Measurements from ENCODE around the gene CCDC66. TPM values are rescaled to one million over a fixed set of nuclear protein-coding genes. Genes with fewer than 3 reads are reported as not detected.

Gene CCDC66
- total and polyA plus RNA-seq, 2 donors (not counting 1 experiment from before 2014, with no cell fraction given), result 12.3 to 53.7 TPM

- ChIA-PET CTCF (interaction anchor here (0.9 kb wide), 1 partner anchor 8 kb away, joined by 4 read pairs; no protein-coding TSS in a partner anchor), POLR2A (no interaction called here)
- intact Hi-C loops (cut with micrococcal nuclease), result no loop called here
- no peak overlapping the region for H3K27ac ChIP-seq (ENCODE audit: low read length in 2 of 2)
- H3K4me1 Mint-ChIP-seq, result no peaks in the 10 kb centered on the region
- H3K4me3 ChIP-seq (ENCODE audit: control extremely low read depth in 1 of 5, extremely low read depth in 1 of 5, insufficient read depth in 1 of 5, low read depth in 2 of 5, low read length in 4 of 5), result no peak overlapping the region
- H2AFZ ChIP-seq (ENCODE audit: insufficient read depth, low read depth, low read length, poor library complexity, severe bottlenecking), result no peak overlapping the region
- H3K4me2 ChIP-seq (replicated peaks; ENCODE audit: low read depth, low read length, poor library complexity, severe bottlenecking), result no peak overlapping the region
- no peak overlapping the region for H3K27ac Mint-ChIP-seq
- TF ChIP-seq EZH2 (IDR thresholded peaks at IDR 0.05; ENCODE audit: borderline replicate concordance, insufficient read depth, low read depth, low read length, poor library complexity, severe bottlenecking) (no peak), CTCF (IDR thresholded peaks at IDR 0.05) (no peak)
- H4K20me1 ChIP-seq (ENCODE audit: control insufficient read depth, insufficient read depth, low read length, poor library complexity, severe bottlenecking), result no peaks in the 10 kb centered on the region
- no peak overlapping the region for H3K9ac ChIP-seq (ENCODE audit: low read length)
- H3K36me3 ChIP-seq (replicated peaks in 1 of 2; ENCODE audit: control extremely low read depth in 1 of 2, control insufficient read depth in 1 of 2, extremely low read depth in 1 of 2, insufficient read depth in 2 of 2, low read length in 1 of 2), result peaks cover 18 to 60% of the 10 kb centered on the region in 2 experiments
- H3K9me3 Mint-ChIP-seq (ENCODE audit: insufficient read depth), result no peaks in the 10 kb centered on the region
- no peaks in the 10 kb centered on the region for H3K27me3 Mint-ChIP-seq
- no peaks in the 10 kb centered on the region for H3K79me2 ChIP-seq (ENCODE audit: control insufficient read depth, insufficient read depth, low read length)
- ATAC-seq (ENCODE audit: low read depth), result no peak
- no peaks in the 10 kb centered on the region for H3K27me3 ChIP-seq (replicated peaks in 1 of 4; ENCODE audit: control extremely low read depth in 1 of 4, control insufficient read depth in 3 of 4, insufficient read depth in 4 of 4, low read length in 3 of 4)
- no peak overlapping the region for H3K4me3 Mint-ChIP-seq
- no peaks in the 10 kb centered on the region for H3K4me1 ChIP-seq (ENCODE audit: control insufficient read depth in 2 of 2, insufficient read depth in 2 of 2, low read length in 2 of 2)
- H3K9me3 ChIP-seq (ENCODE audit: control extremely low read depth in 1 of 3, control insufficient read depth in 2 of 3, insufficient read depth in 1 of 3, low read length in 2 of 3), result no peaks in the 10 kb centered on the region
- DNase-seq, result no peak
Measured at GRCh38 chr3:56629451-56629850, 72.5 kb downstream of the CCDC66 start.

GRCh38 chr3:56630966-56631365 lies 74.0 kb downstream of the CCDC66 start:
- no peaks in the 10 kb centered on the region for H3K9me3 Mint-ChIP-seq (ENCODE audit: insufficient read depth)

More at GRCh38 chr3:56630966-56631365, 74.0 kb downstream of the CCDC66 start:
- CTCF ChIA-PET, result no interaction called here
- Mint-ChIP-seq H3K27ac (no peak overlapping the region), H3K4me3 (no peak overlapping the region), H3K27me3 (no peaks in the 10 kb centered on the region), H3K4me1 (no peaks in the 10 kb centered on the region)
- no CpG with 5 or more reads among the region's 1 CpG for WGBS (ENCODE audit: insufficient coverage)
- intact Hi-C loops (cut with micrococcal nuclease), result no loop called here
- no peaks in the 10 kb centered on the region for H3K27me3 ChIP-seq (replicated peaks in 1 of 4; ENCODE audit: control extremely low read depth in 1 of 4, control insufficient read depth in 3 of 4, insufficient read depth in 4 of 4, low read length in 3 of 4)
- H3K4me2 ChIP-seq (replicated peaks; ENCODE audit: low read depth, low read length, poor library complexity, severe bottlenecking), result no peak overlapping the region
- no peak for TF ChIP-seq CTCF (IDR thresholded peaks at IDR 0.05)
- no peak for TF ChIP-seq EZH2 (IDR thresholded peaks at IDR 0.05; ENCODE audit: borderline replicate concordance, insufficient read depth, low read depth, low read length, poor library complexity, severe bottlenecking)
- no peak for DNase-seq
- H3K79me2 ChIP-seq (ENCODE audit: control insufficient read depth, insufficient read depth, low read length), result no peaks in the 10 kb centered on the region
- H3K4me3 ChIP-seq (ENCODE audit: control extremely low read depth in 1 of 5, extremely low read depth in 1 of 5, insufficient read depth in 1 of 5, low read depth in 2 of 5, low read length in 4 of 5), result no peak overlapping the region
- peaks cover 15 to 56% of the 10 kb centered on the region in 2 experiments for H3K36me3 ChIP-seq (replicated peaks in 1 of 2; ENCODE audit: control extremely low read depth in 1 of 2, control insufficient read depth in 1 of 2, extremely low read depth in 1 of 2, insufficient read depth in 2 of 2, low read length in 1 of 2)
- no peaks in the 10 kb centered on the region for H3K9me3 ChIP-seq (ENCODE audit: control extremely low read depth in 1 of 3, control insufficient read depth in 2 of 3, insufficient read depth in 1 of 3, low read length in 2 of 3)
- no peaks in the 10 kb centered on the region for H4K20me1 ChIP-seq (ENCODE audit: control insufficient read depth, insufficient read depth, low read length, poor library complexity, severe bottlenecking)
- ATAC-seq (ENCODE audit: low read depth), result no peak
- H2AFZ ChIP-seq (ENCODE audit: insufficient read depth, low read depth, low read length, poor library complexity, severe bottlenecking), result no peak overlapping the region
- POLR2A ChIA-PET, result interaction anchor here (0.8 kb wide), 1 partner anchor 17 kb away, joined by 3 read pairs; no protein-coding TSS in a partner anchor
- no peak overlapping the region for H3K27ac ChIP-seq (ENCODE audit: low read length in 2 of 2)
- no peaks in the 10 kb centered on the region for H3K4me1 ChIP-seq (ENCODE audit: control insufficient read depth in 2 of 2, insufficient read depth in 2 of 2, low read length in 2 of 2)
- H3K9ac ChIP-seq (ENCODE audit: low read length), result no peak overlapping the region
